ENCODE measurements around the gene RHOJ. TPM values are rescaled to one million over a fixed set of nuclear protein-coding genes. Genes with fewer than 3 reads are reported as not detected.
"Not testable (repeated sequence)": the region's sequence is repeated elsewhere in the genome, so short reads cannot be mapped to it uniquely, and the experiment has no call there.

Gene RHOJ
- polyA plus RNA-seq, 3 donors = 15.8 to 20.8 (median 20.2) TPM

DNA sequence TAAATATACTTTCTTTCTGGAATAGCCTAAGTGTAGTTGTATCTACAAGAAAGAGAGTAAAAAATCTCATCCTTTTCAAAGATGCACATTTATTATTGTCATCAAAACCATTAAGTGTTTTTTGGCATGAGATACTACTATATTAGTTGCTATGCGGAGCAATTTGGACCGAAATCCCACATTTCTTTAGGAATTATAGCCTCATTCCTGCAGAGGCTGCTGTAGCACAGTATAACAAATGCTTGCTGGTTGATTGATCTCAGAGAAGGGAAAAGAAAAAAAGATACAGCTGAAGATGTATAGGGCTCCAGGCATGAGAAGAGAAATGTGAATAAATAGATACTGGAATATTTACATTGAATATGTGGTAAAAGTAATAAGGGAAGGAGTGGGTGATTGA, 36.0 kb downstream of the RHOJ start:
- no peak for DNase-seq (ENCODE audit: extremely low read depth in 1 of 11, low read depth in 9 of 11, low spot score in 4 of 11)

DNA sequence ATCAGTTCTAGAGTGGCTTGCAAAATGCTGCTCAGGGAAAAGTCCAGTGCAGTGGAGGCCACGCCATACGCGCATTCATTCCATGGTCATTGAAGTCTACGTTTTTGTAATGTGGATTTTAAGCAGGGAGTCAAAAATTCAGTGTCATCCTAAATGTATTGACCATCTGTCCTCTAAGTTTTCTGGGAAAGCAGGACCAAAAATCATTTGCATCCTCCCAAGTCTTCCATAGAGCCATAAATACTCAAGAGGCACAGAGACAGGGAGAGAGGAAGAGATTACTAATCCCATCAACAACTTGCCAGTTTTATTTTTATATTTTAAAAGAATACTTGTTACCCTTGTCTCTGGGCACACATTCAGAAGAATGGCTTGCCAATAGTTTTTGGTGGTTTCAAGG, 36.9 kb downstream of the RHOJ start:
- no peak for DNase-seq (ENCODE audit: extremely low read depth in 1 of 11, low read depth in 9 of 11, low spot score in 4 of 11)

- DNase-seq (ENCODE audit: extremely low read depth in 1 of 11, low read depth in 9 of 11, low spot score in 4 of 11) = no peak
Observed at GRCh38 chr14:63243646-63244045, 39.4 kb downstream of the RHOJ start.

- no peak for DNase-seq (ENCODE audit: extremely low read depth in 1 of 11, low read depth in 9 of 11, low spot score in 4 of 11)
Observed at GRCh38 chr14:63245893-63246292, 41.6 kb downstream of the RHOJ start.

DNA sequence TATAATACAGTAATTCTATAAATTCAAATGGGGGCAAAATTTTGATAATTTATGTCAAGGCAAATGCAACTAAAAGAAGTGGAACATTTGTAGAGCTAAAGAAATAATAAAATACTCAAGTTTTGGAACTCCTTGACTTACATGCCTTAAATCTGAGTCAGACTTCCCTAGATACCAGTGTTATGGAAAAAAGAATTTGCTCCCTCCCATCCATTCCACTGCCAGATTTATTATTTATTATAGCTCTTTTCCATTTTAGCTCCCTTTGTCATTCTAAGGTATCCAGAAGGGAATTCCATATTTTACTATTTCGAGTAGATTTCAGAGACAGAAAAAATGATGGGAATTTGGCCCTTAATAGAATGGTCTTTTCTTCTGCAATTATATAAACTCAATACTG, 44.0 kb downstream of the RHOJ start:
- no peak for DNase-seq (ENCODE audit: extremely low read depth in 1 of 11, low read depth in 9 of 11, low spot score in 4 of 11)

DNA sequence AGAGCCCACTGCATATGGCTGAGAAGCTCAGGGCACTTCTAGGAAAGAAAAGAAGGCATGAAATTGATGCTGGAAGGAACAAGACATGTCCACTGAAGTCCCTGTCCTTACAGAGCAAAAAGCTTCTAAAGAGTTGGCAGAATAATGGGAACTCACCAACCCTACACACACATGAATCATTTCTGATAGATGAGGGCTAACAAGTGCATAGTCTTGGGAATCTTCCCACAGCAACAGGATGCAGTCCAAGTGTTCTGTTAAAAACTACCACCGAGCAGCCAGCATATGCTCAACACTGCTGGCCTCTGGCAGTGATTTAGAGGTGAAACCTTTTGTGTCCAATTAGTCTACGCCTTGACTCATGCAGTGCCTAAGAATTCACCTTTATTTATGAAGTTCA, 44.8 kb downstream of the RHOJ start:
- no peak for DNase-seq (ENCODE audit: extremely low read depth in 1 of 11, low read depth in 9 of 11, low spot score in 4 of 11)

GRCh38 chr14:63257299-63257698, 53.1 kb downstream of the RHOJ start:
- no peak for DNase-seq (ENCODE audit: extremely low read depth in 1 of 11, low read depth in 9 of 11, low spot score in 4 of 11)

- DNase-seq (ENCODE audit: extremely low read depth in 1 of 11, low read depth in 9 of 11, low spot score in 4 of 11) = no peak
Observed at GRCh38 chr14:63262446-63262845, 58.2 kb downstream of the RHOJ start.

DNA sequence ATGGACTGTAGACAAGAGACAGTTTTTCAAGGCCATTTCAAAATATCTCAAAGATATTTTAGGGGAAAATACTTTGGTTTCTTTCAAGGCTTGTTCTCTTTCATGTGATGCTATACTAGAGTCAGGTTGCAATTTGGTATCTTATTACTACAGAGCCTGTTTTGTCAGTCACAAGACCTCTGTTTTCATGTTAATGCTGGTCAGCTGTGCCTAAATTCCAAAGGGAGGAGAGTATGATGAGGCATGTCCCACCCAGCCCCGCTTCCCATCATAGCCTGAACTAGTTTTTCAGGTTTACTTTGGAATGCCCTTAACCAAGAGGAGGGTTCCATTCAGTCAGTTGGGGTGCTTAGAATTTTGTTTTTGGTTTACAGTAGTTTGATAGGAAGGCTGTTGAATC, 61.9 kb downstream of the RHOJ start:
- no peak for DNase-seq (ENCODE audit: extremely low read depth in 1 of 11, low read depth in 9 of 11, low spot score in 4 of 11)

DNA sequence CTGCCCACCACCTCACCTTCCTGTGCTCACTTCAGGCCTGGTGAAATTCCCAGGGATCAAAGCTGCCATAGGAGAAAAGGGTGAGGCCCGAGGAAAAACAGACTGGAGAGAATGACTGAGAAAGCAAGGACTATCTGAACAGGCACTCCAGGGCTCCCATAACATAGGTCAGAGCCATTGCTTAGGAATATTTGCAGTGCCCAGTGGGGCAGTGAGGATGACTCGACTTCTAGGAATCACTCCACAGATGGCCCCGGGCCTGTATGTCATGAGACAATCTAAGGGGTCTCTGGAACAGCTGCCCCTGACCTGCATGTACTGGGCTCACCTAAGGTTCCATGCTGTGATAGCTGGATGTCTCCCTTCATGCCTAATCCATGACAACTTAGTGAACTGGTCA, 62.9 kb downstream of the RHOJ start:
- DNase-seq (ENCODE audit: extremely low read depth in 1 of 11, low read depth in 9 of 11, low spot score in 4 of 11) = no peak

GRCh38 chr14:63268771-63269170, 64.5 kb downstream of the RHOJ start:
- DNase-seq (ENCODE audit: extremely low read depth in 1 of 11, low read depth in 9 of 11, low spot score in 4 of 11) = no peak

GRCh38 chr14:63269561-63270225, 65.5 kb downstream of the RHOJ start:
- DNase-seq (ENCODE audit: extremely low read depth in 1 of 11, low read depth in 9 of 11, low spot score in 4 of 11) = no peak

DNA sequence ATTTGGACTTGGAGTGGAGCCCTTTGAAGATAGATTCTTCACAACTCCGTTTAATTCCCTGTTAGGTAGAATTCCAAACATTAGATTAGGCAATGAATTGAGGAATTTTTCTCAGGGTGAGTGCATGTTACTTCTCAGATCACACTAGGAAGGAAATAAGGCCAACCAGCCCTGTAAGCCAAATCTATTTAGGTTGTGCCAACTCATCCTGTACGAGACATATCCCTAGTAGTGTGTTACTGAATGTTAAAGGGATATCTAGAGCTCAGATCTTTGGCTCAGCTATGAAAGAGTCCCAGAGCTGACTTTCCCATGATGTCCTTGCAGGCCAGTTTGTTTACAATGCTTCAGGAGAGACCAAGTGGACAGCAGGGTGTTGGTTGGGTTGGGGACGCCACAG, 68.9 kb downstream of the RHOJ start:
- DNase-seq (ENCODE audit: extremely low read depth in 1 of 11, low read depth in 9 of 11, low spot score in 4 of 11) = no peak

DNA sequence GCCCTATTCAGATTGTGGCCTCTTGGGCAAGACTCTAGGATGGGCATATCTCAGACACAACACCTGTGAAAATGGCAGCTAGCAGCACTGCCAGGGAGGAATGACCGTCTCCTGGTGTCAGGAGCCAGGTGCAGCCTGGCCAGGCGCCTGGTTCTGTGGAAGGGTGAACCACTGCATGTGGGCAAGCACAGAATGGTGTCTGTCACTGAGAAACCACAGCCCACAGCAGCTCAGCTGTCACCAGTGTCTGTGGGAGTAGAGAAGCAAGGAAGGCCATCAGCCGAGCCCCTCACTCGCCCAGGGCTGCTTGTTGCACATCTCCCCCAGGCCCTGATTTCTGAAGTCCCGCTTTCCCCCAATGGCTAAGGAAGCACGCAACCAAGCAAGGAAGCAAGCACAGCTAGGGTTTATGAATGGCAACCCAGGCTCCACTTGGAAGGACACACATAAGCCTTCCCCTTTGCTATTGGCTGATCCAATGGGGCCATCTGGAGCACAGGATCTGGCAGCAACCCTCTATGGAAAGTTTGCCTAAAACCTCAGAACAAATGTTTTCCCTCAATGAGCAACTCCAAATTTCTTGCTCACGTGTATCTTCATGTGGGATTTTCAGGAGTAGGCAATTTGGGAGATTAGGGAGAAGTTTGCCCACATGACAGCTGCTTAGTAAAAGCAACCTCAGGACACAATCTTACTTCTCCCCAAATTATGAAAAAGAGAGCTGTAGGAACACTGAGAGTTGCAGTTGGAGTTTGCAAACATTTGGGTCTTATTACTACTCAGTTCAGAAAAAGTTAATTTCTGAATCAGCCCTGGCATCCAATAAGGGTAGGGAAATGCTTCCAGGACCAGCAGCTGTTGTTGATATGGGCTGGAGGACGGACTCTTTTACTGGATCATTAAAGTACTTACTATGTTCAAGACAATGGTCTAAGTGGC, 69.7 kb downstream of the RHOJ start:
- no peak for DNase-seq (ENCODE audit: extremely low read depth in 1 of 11, low read depth in 9 of 11, low spot score in 4 of 11)

- DNase-seq (ENCODE audit: extremely low read depth in 1 of 11, low read depth in 9 of 11, low spot score in 4 of 11) = no peak
Observed at GRCh38 chr14:63275611-63276010, 71.4 kb downstream of the RHOJ start.

DNA sequence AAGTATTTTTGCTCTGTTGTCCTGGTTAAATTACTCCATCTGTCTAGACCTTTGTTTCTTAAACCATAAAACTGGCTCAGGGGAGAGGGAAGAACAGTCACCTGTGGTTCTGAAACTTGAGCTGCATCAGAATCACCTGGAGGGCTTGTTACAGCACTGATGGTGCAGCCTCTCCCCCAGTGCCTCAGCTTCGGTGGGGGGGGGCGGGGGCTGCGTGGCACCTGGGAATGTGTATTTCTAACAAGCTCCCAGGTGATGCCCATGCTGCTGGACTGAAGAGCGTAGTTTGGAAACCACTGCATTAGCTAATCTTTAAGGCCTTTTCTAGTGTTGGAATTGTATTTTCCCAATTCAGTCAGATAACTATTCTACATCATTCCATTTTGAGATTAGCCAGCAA, 71.8 kb downstream of the RHOJ start:
- no peak for DNase-seq (ENCODE audit: extremely low read depth in 1 of 11, low read depth in 9 of 11, low spot score in 4 of 11)

GRCh38 chr14:63276492-63277342, 72.5 kb downstream of the RHOJ start:
- peak in 10 of 11 donors; percentile 11 to 29 (median 20) for DNase-seq (ENCODE audit: extremely low read depth in 1 of 11, low read depth in 9 of 11, low spot score in 4 of 11)

- DNase-seq (ENCODE audit: extremely low read depth in 1 of 11, low read depth in 9 of 11, low spot score in 4 of 11) = no peak
Observed at GRCh38 chr14:63277591-63278183, 73.4 kb downstream of the RHOJ start.

DNA sequence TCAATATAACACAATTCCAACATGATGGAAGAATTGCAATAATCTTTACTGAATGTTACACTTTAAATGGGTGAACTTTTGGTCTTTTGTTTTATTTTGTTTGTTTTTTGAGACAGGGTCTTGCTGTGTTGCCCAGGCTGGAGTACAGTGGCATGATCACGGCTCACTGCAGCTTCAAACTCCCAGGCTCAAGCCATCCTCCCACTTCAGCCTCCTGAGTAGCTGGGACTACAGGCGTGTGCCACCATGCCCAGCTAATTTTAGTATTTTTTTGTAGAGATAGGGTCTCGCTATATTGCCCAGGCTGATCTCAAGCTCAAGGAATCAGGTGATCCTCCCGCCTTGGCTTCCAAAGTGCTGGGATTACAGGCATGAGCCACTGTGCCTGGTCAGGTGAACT, 75.7 kb downstream of the RHOJ start:
- DNase-seq (ENCODE audit: extremely low read depth in 1 of 11, low read depth in 9 of 11, low spot score in 4 of 11) = not testable (repeated sequence)

Data from renal cortex interstitium (tissue), 11 donors.